A549 (cell line): ENCODE data around the gene SLC15A3. TPM values are rescaled to one million over a fixed set of nuclear protein-coding genes. Genes with fewer than 3 reads are reported as not detected.

Experiments
- ATAC-seq, 2 experiments: fragments of 200-7000 bp in 1 of 2; fragments of >200 bp in 1 of 2; cut with Nextera tagmentation in 1 of 2; cut with Tn5 transposase in 1 of 2; 3 replicates each; pipeline versions ENCODE4 v1.8.0 to v1.9.1; 2018 to 2020; ENCODE audit warnings: mild to moderate bottlenecking in 1 of 2, moderate library complexity in 1 of 2
- CTCF ChIA-PET: fragments of 300-600 bp; sonication (Branson Sonifier 250); formaldehyde crosslinking; extraction: SDS; loops from one replicate; lab custom pipeline; 2021; ENCODE audit warnings: antibody characterized with exemption, inconsistent platforms; lab: Yijun Ruan, JAX
- POLR2A ChIA-PET: fragments of 350-600 bp; formaldehyde crosslinking; extraction: SDS; loops from one replicate; lab custom pipeline; 2021; ENCODE audit warnings: antibody characterized with exemption, inconsistent platforms; lab: Yijun Ruan, JAX
- DNase-seq, 2 experiments: peaks; one replicate each; pipeline versions ENCODE4 v3.0.0 to v3.0.0-alpha.2; 2011 to 2016; ENCODE audit warnings: low read depth in 1 of 2, low spot score in 1 of 2
- FAIRE-seq: peaks from 2 replicates; lab custom pipeline; 2011; peaks lifted over from hg19 to GRCh38; lab: Jason Lieb, UNC
- H3K27ac ChIP-seq, 2 experiments: fragments of >200 bp; sonication (Bioruptor Twin); formaldehyde crosslinking; 3 replicates each; pipeline ENCODE4 v1.5.1; 2016 to 2017
- H3K4me1 ChIP-seq: fragments of >200 bp; sonication (Bioruptor Twin); formaldehyde crosslinking; 3 replicates; pipeline ENCODE4 v1.6.1; 2016
- H3K4me2 ChIP-seq: fragments of >200 bp; sonication (Bioruptor Twin); formaldehyde crosslinking; 3 replicates; pipeline ENCODE4 v1.6.1; 2016
- H3K4me3 ChIP-seq: fragments of >200 bp; sonication (Bioruptor Twin); formaldehyde crosslinking; 3 replicates; pipeline ENCODE4 v1.5.1; 2016
- H3K9me3 ChIP-seq: fragments of >200 bp; sonication (Bioruptor Twin); formaldehyde crosslinking; 3 replicates; pipeline ENCODE4 v1.6.1; 2016
- BCL3 ChIP-seq: fragments of >200 bp; sonication (Bioruptor Twin); formaldehyde crosslinking; IDR thresholded peaks from 3 replicates; pipeline ENCODE4 v1.6.1; 2016
- CBX2 ChIP-seq: fragments of 200-600 bp; sonication (generic); IDR thresholded peaks from 2 replicates; pipeline ENCODE4 v1.6.1; 2016; ENCODE audit warnings: low read depth, mild to moderate bottlenecking, borderline replicate concordance
- CEBPB ChIP-seq, 2 experiments: fragments of >200 bp in 1 of 2; sonication (Bioruptor Twin) in 1 of 2; formaldehyde crosslinking in 1 of 2; IDR thresholded peaks; 2 replicates each; pipeline ENCODE4 v1.6.1; 2012 to 2016
- CHD2 ChIP-seq: fragments of 150-350 bp; IDR thresholded peaks from 2 replicates; pipeline ENCODE4 v1.6.1; 2014; ENCODE audit warnings: low read length; ENCODE audit not compliant: partially characterized antibody
- EHMT2 ChIP-seq: fragments of 200-600 bp; sonication (generic); IDR thresholded peaks from 2 replicates; pipeline ENCODE4 v1.6.1; 2016; ENCODE audit warnings: antibody characterized with exemption, low read depth, mild to moderate bottlenecking, moderate library complexity
- ESRRA ChIP-seq: fragments of 150-350 bp; IDR thresholded peaks from 2 replicates; pipeline ENCODE4 v1.6.1; 2014; ENCODE audit warnings: mild to moderate bottlenecking, low read length, borderline replicate concordance
- FOSB ChIP-seq: fragments of 250-450 bp; sonication (Bioruptor Pico); IDR thresholded peaks from 2 replicates; pipeline ENCODE4 v1.5.0; 2020; ENCODE audit warnings: mild to moderate bottlenecking, moderate library complexity
- HDAC2 ChIP-seq: fragments of 200-600 bp; sonication (generic); IDR thresholded peaks from 2 replicates; pipeline ENCODE4 v1.6.1; 2016
- HES2 ChIP-seq: fragments of >200 bp; sonication (Bioruptor Twin); formaldehyde crosslinking; IDR thresholded peaks from 2 replicates; pipeline ENCODE4 v1.6.1; 2016
- HMGXB4 ChIP-seq: fragments of 250-450 bp; sonication (Bioruptor Pico); IDR thresholded peaks from 2 replicates; pipeline ENCODE4 v1.5.0; 2021; ENCODE audit warnings: mild to moderate bottlenecking, moderate library complexity, borderline replicate concordance
- HOXB13 ChIP-seq: fragments of 250-450 bp; sonication (Bioruptor Pico); IDR thresholded peaks from 2 replicates; pipeline ENCODE4 v1.5.0; 2020; ENCODE audit warnings: low read depth, mild to moderate bottlenecking, moderate library complexity
- HOXB5 ChIP-seq: fragments of 250-450 bp; sonication (Bioruptor Pico); IDR thresholded peaks from 2 replicates; pipeline ENCODE4 v1.5.0; 2020; ENCODE audit warnings: mild to moderate bottlenecking, moderate library complexity
- JUN ChIP-seq, 2 experiments: fragments of >200 bp; sonication (Bioruptor Twin); formaldehyde crosslinking; IDR thresholded peaks; 2 replicates in 1 of 2; 3 replicates in 1 of 2; pipeline ENCODE4 v1.6.1; 2016 to 2017
- JUNB ChIP-seq: fragments of >200 bp; sonication (Bioruptor Twin); formaldehyde crosslinking; IDR thresholded peaks from 2 replicates; pipeline ENCODE4 v1.6.1; 2016
- MAZ ChIP-seq: fragments of 150-350 bp; IDR thresholded peaks from 2 replicates; pipeline ENCODE4 v1.6.1; 2014; ENCODE audit warnings: antibody characterized with exemption, low read depth, low read length, borderline replicate concordance
- NFE2L2 ChIP-seq: fragments of 150-350 bp; conservative IDR thresholded peaks from 2 replicates; pipeline ENCODE4 v1.6.1; 2014; ENCODE audit warnings: low read length
- NPAS2 ChIP-seq: fragments of 250-450 bp; sonication (Bioruptor Pico); IDR thresholded peaks from 2 replicates; pipeline ENCODE4 v1.8.0; 2022; ENCODE audit warnings: mild to moderate bottlenecking, moderate library complexity, borderline replicate concordance
- PBX3 ChIP-seq: IDR thresholded peaks from 2 replicates; pipeline ENCODE4 v1.6.1; 2012
- POLR2A ChIP-seq: IDR thresholded peaks from 2 replicates; pipeline ENCODE4 v1.6.1; 2012; ENCODE audit warnings: mild to moderate bottlenecking, low read length
- RARB ChIP-seq: fragments of 250-450 bp; sonication (Bioruptor Pico); IDR thresholded peaks from 2 replicates; pipeline ENCODE4 v1.8.0; 2021; ENCODE audit warnings: mild to moderate bottlenecking, moderate library complexity
- RFX5 ChIP-seq: fragments of 450-650 bp; IDR thresholded peaks from 2 replicates; pipeline ENCODE4 v1.7.1; 2014; ENCODE audit warnings: antibody characterized with exemption, mild to moderate bottlenecking, moderate library complexity
- SMC3 ChIP-seq: fragments of >200 bp; sonication (Bioruptor Twin); formaldehyde crosslinking; IDR thresholded peaks from 3 replicates; pipeline ENCODE4 v1.6.1; 2018; ENCODE audit warnings: inconsistent platforms
- TFCP2L1 ChIP-seq: fragments of 250-450 bp; sonication (Bioruptor Pico); IDR thresholded peaks from 2 replicates; pipeline ENCODE4 v1.5.0; 2021; ENCODE audit warnings: mild to moderate bottlenecking
- TP53 ChIP-seq: fragments of 250-450 bp; sonication (Bioruptor Pico); IDR thresholded peaks from 2 replicates; pipeline ENCODE4 v1.5.0; 2021; ENCODE audit warnings: mild to moderate bottlenecking, moderate library complexity
- USF2 ChIP-seq: fragments of 450-650 bp; IDR thresholded peaks from 2 replicates; pipeline ENCODE4 v1.6.1; 2014; ENCODE audit warnings: antibody characterized with exemption
- WGBS: methylation state at CpG from one replicate; pipeline ENCODE4 v1.1.6; 2017; ENCODE audit errors: missing lambda C conversion rate; 5-methylcytosine and 5-hydroxymethylcytosine counted together
- polyA plus RNA-seq, 4 experiments: library from polyadenylated mRNA; depleted of rRNA in 3 of 4; stranded (reverse); fragments of >200 nt; fragmentation: RNase III in 1 of 4; extraction: RNeasy Plus Mini Kit Qiagen cat#74134 plus additional on column Dnase treatment in 1 of 4; gene quantifications; 2 replicates in 3 of 4; 3 replicates in 1 of 4; pipeline ENCODE4 v1.2.3, GENCODE V29; 2011 to 2017
- TF ChIP-seq, protein P1 (sequence below): IDR thresholded peaks from 2 replicates; pipeline ENCODE4 v1.6.1; 2012
- TF ChIP-seq, protein P2 (sequence below): fragments of 200-600 bp; sonication (generic); IDR thresholded peaks from 2 replicates; pipeline ENCODE4 v1.6.1; 2016; ENCODE audit warnings: antibody characterized with exemption, mild to moderate bottlenecking, moderate library complexity

SLC15A3 gene
- polyA plus RNA-seq, 2 of the 4 experiments (the other 2 are of a cell fraction): not detected

DNA sequence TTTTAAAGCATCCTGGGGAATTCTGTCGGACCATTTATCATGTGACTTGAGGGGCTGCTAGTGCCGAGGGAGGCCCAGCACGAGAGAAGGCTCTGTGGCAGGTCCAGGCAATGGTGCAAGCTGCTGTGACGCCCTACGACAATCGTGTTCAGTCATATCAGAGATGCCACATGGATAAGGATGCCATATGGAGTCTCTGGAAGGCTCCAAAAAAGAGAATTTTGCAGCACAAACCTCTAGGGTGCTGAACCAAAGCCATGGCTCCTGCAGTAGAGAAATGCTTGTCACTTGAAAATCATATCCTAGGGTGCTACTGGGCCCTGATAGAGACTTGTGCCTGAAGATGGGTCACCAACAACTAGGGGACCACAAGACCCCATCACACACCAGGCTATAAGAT, 12.8 kb upstream of the SLC15A3 start:
- peaks cover 14% of the 10 kb centered on the region for H3K9me3 ChIP-seq
- WGBS: 57% methylated on average over 6 of the region's 6 CpGs
- H3K27ac ChIP-seq: no peak overlapping the region
- H3K4me3 ChIP-seq: no peak overlapping the region
- no peak for ATAC-seq
- TF ChIP-seq CBX2 (no peak), SMC3 (no peak)
- TF ChIP-seq, protein P1, sequence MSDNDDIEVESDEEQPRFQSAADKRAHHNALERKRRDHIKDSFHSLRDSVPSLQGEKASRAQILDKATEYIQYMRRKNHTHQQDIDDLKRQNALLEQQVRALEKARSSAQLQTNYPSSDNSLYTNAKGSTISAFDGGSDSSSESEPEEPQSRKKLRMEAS: no peak
- H3K4me1 ChIP-seq: no peaks in the 10 kb centered on the region
- DNase-seq: no peak
- CTCF ChIA-PET: interaction anchor here (0.7 to 0.9 kb wide), 3 partner anchors 10 to 164 kb away, joined by 3 to 5 read pairs (median 4); no protein-coding TSS in a partner anchor
- POLR2A ChIA-PET: no interaction called here
- FAIRE-seq: no peak
- no peak overlapping the region for H3K4me2 ChIP-seq

DNA sequence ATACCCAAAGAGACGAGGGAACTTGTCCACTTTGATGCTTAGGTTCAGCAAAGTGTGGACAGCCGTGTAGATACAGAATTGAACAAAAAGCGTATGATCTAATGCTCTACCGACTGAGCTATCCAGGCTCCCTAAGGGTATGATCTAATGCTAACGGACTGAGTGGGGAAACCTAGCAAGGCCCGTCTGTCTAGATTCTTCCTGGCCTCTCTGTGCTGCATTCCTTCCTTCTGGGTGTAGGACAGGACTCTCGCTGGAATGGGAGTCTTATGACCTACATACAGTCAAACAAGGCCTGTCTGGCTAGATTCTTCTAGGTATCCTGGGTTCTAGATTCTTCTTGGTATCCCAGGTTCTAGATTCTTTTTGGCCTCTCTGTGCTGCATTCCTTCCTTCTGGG, 8.4 kb upstream of the SLC15A3 start:
- ChIA-PET CTCF (no interaction called here), POLR2A (no interaction called here)
- WGBS: 33% methylated on average over 7 of the region's 7 CpGs
- TF ChIP-seq RFX5: no peak
- no peak for TF ChIP-seq USF2
- TF ChIP-seq HDAC2: no peak
- no peak for TF ChIP-seq JUN (IDR thresholded peaks at IDR 0.05)
- no peak for TF ChIP-seq NFE2L2
- no peak for TF ChIP-seq EHMT2
- TF ChIP-seq TFCP2L1 (CRISPR knock-in tag): no peak
- TF ChIP-seq ESRRA: no peak
- no peak for TF ChIP-seq BCL3
- TF ChIP-seq HOXB13: no peak
- TF ChIP-seq CEBPB (IDR thresholded peaks at IDR 0.05): no peak
- TF ChIP-seq HES2: no peak
- no peak for TF ChIP-seq CHD2
- TF ChIP-seq TP53 (CRISPR knock-in tag): no peak
- no peak for ATAC-seq
- Histone ChIP-seq H3K4me2 (no peak overlapping the region), H3K9me3 (no peaks in the 10 kb centered on the region), H3K4me3 (no peak overlapping the region), H3K4me1 (no peaks in the 10 kb centered on the region), H3K27ac (no peak overlapping the region)
- no peak for FAIRE-seq
- DNase-seq: no peak

GRCh38 chr11:60959431-60959830, 7.5 kb upstream of the SLC15A3 start:
- Histone ChIP-seq H3K4me3 (no peak overlapping the region), H3K4me1 (no peaks in the 10 kb centered on the region), H3K9me3 (no peaks in the 10 kb centered on the region), H3K4me2 (no peak overlapping the region), H3K27ac (no peak overlapping the region)
- ATAC-seq (no peak), FAIRE-seq (no peak), DNase-seq (no peak)
- POLR2A ChIA-PET: no interaction called here
- WGBS: 29% methylated on average over 6 of the region's 6 CpGs
- CTCF ChIA-PET: no interaction called here
- TF ChIP-seq, protein P2, sequence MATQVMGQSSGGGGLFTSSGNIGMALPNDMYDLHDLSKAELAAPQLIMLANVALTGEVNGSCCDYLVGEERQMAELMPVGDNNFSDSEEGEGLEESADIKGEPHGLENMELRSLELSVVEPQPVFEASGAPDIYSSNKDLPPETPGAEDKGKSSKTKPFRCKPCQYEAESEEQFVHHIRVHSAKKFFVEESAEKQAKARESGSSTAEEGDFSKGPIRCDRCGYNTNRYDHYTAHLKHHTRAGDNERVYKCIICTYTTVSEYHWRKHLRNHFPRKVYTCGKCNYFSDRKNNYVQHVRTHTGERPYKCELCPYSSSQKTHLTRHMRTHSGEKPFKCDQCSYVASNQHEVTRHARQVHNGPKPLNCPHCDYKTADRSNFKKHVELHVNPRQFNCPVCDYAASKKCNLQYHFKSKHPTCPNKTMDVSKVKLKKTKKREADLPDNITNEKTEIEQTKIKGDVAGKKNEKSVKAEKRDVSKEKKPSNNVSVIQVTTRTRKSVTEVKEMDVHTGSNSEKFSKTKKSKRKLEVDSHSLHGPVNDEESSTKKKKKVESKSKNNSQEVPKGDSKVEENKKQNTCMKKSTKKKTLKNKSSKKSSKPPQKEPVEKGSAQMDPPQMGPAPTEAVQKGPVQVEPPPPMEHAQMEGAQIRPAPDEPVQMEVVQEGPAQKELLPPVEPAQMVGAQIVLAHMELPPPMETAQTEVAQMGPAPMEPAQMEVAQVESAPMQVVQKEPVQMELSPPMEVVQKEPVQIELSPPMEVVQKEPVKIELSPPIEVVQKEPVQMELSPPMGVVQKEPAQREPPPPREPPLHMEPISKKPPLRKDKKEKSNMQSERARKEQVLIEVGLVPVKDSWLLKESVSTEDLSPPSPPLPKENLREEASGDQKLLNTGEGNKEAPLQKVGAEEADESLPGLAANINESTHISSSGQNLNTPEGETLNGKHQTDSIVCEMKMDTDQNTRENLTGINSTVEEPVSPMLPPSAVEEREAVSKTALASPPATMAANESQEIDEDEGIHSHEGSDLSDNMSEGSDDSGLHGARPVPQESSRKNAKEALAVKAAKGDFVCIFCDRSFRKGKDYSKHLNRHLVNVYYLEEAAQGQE: no peak
- no peak for TF ChIP-seq RARB (CRISPR knock-in tag)
- TF ChIP-seq PBX3: no peak
- no peak for TF ChIP-seq TFCP2L1 (CRISPR knock-in tag)
- no peak for TF ChIP-seq HMGXB4
- no peak for TF ChIP-seq TP53 (CRISPR knock-in tag)
- no peak for TF ChIP-seq CEBPB (IDR thresholded peaks at IDR 0.05)
- TF ChIP-seq SMC3: no peak
- TF ChIP-seq FOSB (CRISPR knock-in tag): no peak
- TF ChIP-seq NPAS2 (CRISPR knock-in tag): no peak
- no peak for TF ChIP-seq POLR2A
- no peak for TF ChIP-seq JUNB
- TF ChIP-seq NFE2L2: no peak
- no peak for TF ChIP-seq MAZ
- TF ChIP-seq HOXB5 (CRISPR knock-in tag): no peak
